ENCODE data around the gene NUP210L. TPM values are rescaled to one million over a fixed set of nuclear protein-coding genes. Genes with fewer than 3 reads are reported as not detected.

The NUP210L gene
- total and polyA plus RNA-seq, 9 of the 15 experiments (the other 6 are each of a cell fraction or from before 2014, with no cell fraction given): 0.01 to 0.04 TPM; not detected in 7

DNA sequence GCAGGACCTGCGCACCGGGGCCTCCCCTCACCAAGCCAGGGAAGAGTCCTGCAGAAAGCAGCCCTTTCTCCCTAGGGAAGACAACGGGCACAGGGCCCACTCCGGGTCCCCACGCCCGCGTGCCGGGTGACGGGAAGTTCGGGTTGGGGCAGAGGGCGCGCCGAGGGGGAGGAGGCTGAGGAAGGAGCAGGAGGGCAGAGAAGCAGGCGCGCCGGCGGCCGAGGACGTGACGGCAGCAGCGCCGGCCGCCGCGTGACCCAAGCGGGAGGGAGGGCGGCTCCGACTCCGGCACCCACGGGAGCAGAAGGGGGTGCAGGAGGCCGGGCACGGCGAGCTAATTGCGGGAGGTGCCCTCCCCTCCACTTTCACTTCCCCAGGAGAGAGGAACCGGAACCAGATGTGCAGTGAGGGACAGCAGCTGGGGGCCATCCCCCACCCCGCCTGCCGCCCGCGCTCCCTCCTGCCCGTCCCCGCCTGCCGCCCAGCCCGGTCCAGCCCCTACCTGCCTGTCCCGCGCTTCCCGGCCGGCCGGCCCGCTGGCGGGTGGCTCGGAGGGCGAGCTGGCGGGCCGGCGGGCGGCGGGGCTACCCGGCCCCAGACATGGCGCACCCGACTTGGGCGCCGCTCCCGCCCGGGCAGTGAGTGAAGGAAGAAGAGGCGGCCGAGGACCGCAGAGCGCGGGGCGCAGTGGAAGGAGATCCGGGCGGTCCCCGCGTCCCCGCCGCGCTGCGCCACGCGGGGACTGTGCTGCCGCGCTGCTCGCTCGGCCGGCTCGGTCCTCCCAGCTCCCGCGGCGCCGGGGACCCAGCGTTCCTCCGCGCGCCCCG is 208.9 kb downstream of the NUP210L start (continued):
- TF ChIP-seq ELF2 (CRISPR knock-in tag; IDR thresholded peaks at IDR 0.05): peak; percentile 54; the same call in 1 of the 2 replicates
- TF ChIP-seq SNIP1 (IDR thresholded peaks at IDR 0.05; ENCODE audit: low read depth): no peak
- TF ChIP-seq RBFOX2 (IDR thresholded peaks at IDR 0.05; ENCODE audit: low read depth, low read length): peak; percentile 76
- no peak for TF ChIP-seq ZNF444 (CRISPR knock-in tag; IDR thresholded peaks at IDR 0.05)
- no peak for TF ChIP-seq ZC3H8 (IDR thresholded peaks at IDR 0.05)
- TF ChIP-seq CREB3L1 (IDR thresholded peaks at IDR 0.05; ENCODE audit: borderline replicate concordance, low read depth): 0 out of 2 replicates have a peak, but pooled peaks have one; percentile 11
- no peak for TF ChIP-seq ZC3H11A (IDR thresholded peaks at IDR 0.05; ENCODE audit: low read depth, low read length)
- no peak for TF ChIP-seq ZNF561 (CRISPR knock-in tag; conservative IDR thresholded peaks at IDR 0.05)
- TF ChIP-seq, protein P1, sequence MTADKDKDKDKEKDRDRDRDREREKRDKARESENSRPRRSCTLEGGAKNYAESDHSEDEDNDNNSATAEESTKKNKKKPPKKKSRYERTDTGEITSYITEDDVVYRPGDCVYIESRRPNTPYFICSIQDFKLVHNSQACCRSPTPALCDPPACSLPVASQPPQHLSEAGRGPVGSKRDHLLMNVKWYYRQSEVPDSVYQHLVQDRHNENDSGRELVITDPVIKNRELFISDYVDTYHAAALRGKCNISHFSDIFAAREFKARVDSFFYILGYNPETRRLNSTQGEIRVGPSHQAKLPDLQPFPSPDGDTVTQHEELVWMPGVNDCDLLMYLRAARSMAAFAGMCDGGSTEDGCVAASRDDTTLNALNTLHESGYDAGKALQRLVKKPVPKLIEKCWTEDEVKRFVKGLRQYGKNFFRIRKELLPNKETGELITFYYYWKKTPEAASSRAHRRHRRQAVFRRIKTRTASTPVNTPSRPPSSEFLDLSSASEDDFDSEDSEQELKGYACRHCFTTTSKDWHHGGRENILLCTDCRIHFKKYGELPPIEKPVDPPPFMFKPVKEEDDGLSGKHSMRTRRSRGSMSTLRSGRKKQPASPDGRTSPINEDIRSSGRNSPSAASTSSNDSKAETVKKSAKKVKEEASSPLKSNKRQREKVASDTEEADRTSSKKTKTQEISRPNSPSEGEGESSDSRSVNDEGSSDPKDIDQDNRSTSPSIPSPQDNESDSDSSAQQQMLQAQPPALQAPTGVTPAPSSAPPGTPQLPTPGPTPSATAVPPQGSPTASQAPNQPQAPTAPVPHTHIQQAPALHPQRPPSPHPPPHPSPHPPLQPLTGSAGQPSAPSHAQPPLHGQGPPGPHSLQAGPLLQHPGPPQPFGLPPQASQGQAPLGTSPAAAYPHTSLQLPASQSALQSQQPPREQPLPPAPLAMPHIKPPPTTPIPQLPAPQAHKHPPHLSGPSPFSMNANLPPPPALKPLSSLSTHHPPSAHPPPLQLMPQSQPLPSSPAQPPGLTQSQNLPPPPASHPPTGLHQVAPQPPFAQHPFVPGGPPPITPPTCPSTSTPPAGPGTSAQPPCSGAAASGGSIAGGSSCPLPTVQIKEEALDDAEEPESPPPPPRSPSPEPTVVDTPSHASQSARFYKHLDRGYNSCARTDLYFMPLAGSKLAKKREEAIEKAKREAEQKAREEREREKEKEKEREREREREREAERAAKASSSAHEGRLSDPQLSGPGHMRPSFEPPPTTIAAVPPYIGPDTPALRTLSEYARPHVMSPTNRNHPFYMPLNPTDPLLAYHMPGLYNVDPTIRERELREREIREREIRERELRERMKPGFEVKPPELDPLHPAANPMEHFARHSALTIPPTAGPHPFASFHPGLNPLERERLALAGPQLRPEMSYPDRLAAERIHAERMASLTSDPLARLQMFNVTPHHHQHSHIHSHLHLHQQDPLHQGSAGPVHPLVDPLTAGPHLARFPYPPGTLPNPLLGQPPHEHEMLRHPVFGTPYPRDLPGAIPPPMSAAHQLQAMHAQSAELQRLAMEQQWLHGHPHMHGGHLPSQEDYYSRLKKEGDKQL (CRISPR knock-in tag; IDR thresholded peaks at IDR 0.05; ENCODE audit: borderline replicate concordance): no peak
- TF ChIP-seq PYGO2 (tag; IDR thresholded peaks at IDR 0.05): no peak
- peak; percentile 21; the same call in 1 of the 2 replicates for TF ChIP-seq CREM (IDR thresholded peaks at IDR 0.05; ENCODE audit: low read depth)
- TF ChIP-seq, protein P2, sequence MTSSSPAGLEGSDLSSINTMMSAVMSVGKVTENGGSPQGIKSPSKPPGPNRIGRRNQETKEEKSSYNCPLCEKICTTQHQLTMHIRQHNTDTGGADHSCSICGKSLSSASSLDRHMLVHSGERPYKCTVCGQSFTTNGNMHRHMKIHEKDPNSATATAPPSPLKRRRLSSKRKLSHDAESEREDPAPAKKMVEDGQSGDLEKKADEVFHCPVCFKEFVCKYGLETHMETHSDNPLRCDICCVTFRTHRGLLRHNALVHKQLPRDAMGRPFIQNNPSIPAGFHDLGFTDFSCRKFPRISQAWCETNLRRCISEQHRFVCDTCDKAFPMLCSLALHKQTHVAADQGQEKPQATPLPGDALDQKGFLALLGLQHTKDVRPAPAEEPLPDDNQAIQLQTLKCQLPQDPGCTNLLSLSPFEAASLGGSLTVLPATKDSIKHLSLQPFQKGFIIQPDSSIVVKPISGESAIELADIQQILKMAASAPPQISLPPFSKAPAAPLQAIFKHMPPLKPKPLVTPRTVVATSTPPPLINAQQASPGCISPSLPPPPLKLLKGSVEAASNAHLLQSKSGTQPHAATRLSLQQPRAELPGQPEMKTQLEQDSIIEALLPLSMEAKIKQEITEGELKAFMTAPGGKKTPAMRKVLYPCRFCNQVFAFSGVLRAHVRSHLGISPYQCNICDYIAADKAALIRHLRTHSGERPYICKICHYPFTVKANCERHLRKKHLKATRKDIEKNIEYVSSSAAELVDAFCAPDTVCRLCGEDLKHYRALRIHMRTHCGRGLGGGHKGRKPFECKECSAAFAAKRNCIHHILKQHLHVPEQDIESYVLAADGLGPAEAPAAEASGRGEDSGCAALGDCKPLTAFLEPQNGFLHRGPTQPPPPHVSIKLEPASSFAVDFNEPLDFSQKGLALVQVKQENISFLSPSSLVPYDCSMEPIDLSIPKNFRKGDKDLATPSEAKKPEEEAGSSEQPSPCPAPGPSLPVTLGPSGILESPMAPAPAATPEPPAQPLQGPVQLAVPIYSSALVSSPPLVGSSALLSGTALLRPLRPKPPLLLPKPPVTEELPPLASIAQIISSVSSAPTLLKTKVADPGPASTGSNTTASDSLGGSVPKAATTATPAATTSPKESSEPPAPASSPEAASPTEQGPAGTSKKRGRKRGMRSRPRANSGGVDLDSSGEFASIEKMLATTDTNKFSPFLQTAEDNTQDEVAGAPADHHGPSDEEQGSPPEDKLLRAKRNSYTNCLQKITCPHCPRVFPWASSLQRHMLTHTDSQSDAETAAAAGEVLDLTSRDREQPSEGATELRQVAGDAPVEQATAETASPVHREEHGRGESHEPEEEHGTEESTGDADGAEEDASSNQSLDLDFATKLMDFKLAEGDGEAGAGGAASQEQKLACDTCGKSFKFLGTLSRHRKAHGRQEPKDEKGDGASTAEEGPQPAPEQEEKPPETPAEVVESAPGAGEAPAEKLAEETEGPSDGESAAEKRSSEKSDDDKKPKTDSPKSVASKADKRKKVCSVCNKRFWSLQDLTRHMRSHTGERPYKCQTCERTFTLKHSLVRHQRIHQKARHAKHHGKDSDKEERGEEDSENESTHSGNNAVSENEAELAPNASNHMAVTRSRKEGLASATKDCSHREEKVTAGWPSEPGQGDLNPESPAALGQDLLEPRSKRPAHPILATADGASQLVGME (CRISPR knock-in tag; IDR thresholded peaks at IDR 0.05): no peak
- TF ChIP-seq NR4A1 (CRISPR knock-in tag; IDR thresholded peaks at IDR 0.05): peak; percentile 56; the same call in 1 of the 2 replicates
- TF ChIP-seq NR4A1 (tag; IDR thresholded peaks at IDR 0.05): no peak

All from K562 (cell line).